Stimulated activated CD4-positive, alpha-beta T cell treated with anti-CD3 and anti-CD28 coated beads, Interleukin-4, amount 100 ng/mL, for 1 hour (primary cell): ENCODE results near the gene HOPX.
"Not testable (repeated sequence)": the region's sequence is repeated elsewhere in the genome, so short reads cannot be mapped to it uniquely, and the experiment has no call there.

ENCODE experiments used
- DNase-seq: peaks from one replicate; pipeline ENCODE4 v3.0.0-alpha.2; 2020

The HOPX gene

GRCh38 chr4:56622176-56622575 lies 58.9 kb downstream of the HOPX start:
- no peak for DNase-seq

DNA sequence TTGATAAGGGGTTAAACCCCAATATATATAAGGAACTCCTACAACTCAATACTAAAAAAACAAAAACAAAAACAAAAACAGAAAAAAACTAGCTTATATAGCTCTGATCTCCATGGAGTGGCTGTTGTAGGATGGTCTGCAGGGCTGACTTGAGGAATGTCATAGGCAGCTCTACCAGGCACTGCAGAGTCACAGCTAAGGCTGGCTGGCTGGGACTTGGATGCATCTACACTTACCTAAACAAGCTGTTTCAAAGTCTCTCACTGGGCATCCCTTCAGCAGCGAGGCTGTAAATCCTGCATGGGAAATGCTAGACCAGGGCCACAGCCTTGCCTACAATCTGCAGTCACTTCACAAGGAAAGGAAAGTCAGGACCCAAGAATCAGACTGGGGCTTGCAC lies 61.3 kb downstream of the HOPX start:
- no peak for DNase-seq

- DNase-seq = no peak
These were observed 61.9 kb downstream of the HOPX start for GRCh38 chr4:56619160-56619559.

DNA sequence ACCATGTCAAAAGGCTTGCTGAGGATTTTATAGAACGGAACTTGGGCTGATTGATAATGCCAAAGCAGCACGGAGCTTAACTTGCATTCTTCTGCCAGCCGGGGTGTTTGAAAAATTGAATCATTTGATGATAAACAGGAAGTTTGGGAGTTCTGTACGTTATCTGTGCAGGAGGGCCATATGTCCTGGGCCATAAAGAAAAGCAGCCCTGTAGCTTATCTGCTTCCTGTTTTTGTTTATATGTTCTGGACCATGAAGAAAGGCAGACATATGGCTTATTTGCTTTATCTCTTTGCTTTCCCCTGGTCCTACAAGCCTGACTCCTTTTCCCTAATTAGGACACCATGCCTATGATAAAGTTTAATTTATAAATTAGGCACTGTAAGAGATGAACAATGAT lies 62.4 kb downstream of the HOPX start:
- no peak for DNase-seq

DNA sequence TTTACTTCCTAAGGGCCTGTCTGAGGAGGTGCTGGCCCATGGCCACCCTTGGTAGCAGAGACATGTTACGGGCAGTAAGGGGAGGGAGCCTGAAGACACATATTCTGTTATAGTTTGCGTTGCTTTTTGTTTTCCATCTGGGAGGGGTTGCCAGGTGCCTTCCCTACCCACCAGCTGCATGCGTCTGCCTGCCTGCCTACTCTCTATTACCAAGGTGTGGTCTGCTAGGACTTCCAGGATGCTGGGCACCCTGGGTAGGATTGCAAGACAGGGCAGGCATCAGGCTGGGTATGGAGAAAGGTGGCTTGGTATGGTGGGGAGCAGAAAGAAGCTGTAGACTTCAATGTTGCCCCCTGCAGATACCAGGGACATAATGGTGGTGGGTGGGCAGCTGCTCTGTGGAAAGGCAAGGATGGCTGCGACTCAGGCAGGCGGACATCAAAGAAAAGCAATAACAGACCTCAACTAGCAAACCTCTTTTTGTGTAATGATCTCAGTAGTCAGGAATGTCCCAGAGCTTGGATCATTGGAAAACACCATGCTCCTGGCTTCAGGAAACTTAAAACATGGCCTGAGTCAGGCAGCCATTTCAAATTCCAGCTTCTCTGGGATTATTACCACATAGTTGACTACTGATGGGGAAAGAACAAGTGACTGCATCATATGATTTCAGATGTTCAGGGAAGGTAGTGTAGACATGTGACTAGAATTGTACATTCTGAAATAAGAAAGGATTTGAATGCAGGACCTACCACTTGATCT lies 67.8 kb downstream of the HOPX start:
- DNase-seq = no peak

- no peak for DNase-seq
These were observed 68.8 kb downstream of the HOPX start for GRCh38 chr4:56612282-56612681.

GRCh38 chr4:56611501-56611900 lies 69.6 kb downstream of the HOPX start:
- no peak for DNase-seq

DNA sequence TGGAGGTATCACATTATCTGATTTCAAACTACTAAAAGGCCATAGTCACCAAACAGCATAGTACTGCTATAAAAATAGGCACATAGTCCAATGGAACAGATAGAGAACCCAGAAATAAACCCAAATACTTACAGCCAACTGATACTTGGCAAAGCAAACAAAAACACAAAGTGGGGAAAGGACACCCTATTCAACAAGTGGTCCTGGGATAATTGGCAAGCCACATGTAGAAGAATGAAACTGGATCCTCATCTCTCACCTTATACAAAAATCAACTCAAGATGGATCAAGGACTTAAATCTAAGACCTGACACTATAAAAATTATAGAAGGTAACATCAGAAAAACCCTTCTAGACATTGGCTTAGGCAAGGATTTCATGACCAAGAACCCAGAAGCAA lies 70.9 kb downstream of the HOPX start:
- DNase-seq = not testable (repeated sequence)

- DNase-seq = no peak
These were observed 73.2 kb downstream of the HOPX start for GRCh38 chr4:56607926-56608325.

DNA sequence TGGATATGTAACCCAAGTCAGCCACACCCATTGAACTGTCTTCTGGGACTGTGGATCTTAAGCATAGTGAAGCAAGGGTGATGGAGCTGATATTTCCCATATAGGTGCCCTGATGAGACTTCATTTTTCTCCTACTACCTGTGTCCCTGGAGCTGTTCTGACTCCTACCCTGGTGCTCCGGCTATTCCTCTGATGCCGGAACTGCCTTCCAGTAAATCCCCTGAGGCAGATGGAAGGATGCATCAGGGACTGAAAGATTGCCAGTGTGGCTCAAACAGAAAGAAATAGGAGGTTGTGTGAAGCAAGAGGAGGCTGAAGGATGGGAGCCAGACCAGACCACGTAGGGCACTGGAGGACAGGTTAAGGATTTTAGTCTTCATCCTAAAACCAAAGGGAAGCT lies 74.7 kb downstream of the HOPX start:
- DNase-seq = no peak

DNA sequence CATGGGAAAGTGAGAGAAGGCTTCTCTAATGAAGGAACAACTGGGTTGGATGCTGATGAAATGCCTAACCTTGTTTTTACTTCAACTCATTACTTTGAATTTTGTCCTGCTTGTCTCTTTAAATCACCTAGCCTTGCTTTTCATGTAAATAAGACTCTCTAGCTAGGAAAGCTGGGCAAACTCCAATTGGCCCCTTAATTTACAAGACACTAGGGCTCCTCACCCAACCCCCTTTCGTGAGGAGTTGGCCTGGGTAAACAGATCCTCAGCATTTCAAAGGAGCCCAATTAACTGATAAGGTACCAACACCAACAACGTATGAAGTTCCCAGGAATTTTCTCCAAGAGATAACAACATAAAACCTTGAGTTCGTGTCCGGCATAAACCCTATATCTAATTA lies 75.6 kb downstream of the HOPX start:
- not testable (repeated sequence) for DNase-seq

DNA sequence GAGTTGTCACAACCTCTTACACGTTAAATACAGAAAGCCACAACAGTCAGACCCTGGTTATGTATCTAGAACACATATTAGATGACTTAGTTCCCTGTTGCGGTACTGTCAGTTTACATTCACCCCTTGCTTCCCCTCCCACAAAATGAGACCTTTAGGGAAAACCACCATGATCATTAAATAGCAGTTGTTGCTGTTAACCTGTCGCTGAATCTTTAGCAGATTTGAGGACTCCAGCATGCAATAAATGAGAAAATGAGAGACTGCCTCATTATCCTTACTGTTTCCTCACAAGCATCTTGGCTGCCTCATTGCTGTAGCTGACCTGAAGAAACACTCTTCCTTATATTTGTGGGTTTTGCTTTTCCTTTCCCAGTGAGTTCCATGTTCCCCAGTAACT lies 77.8 kb downstream of the HOPX start:
- no peak for DNase-seq
